ENCODE results near the gene CDH22.

DNA sequence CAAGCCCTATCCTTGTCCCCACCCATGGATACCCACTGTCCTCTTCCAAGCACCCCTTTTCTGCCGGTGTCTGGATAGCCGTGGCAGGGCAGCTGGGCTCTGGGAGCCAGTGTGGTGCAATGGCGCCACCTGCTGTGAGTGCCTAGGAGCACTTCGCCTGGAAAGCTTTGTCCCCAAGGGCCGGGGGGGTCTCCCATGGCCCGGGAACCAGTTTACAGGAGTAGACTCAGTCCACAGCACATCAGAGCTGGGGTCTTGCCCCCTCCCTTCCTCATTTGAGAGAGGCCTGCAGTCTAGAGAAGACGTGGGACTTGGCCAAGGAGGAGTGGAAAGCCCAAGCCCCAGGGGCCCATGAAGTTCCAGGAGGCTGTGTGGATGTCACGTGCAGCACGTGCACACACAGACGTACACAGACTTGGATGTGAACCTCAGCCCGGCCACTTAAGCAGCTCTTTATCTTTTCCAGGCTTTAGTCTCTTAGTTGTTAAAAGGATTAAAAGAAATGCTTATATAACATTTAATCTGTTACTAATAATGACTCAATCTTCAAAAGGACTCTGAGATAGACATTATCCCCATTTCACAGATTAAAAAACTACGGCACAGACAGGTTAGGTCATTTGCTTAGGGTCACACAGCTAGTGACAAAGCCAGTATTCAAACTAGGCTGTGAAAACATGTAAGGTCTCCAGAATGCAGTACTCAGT is 40.9 kb upstream of the CDH22 start:
- TF ChIP-seq, protein P1, sequence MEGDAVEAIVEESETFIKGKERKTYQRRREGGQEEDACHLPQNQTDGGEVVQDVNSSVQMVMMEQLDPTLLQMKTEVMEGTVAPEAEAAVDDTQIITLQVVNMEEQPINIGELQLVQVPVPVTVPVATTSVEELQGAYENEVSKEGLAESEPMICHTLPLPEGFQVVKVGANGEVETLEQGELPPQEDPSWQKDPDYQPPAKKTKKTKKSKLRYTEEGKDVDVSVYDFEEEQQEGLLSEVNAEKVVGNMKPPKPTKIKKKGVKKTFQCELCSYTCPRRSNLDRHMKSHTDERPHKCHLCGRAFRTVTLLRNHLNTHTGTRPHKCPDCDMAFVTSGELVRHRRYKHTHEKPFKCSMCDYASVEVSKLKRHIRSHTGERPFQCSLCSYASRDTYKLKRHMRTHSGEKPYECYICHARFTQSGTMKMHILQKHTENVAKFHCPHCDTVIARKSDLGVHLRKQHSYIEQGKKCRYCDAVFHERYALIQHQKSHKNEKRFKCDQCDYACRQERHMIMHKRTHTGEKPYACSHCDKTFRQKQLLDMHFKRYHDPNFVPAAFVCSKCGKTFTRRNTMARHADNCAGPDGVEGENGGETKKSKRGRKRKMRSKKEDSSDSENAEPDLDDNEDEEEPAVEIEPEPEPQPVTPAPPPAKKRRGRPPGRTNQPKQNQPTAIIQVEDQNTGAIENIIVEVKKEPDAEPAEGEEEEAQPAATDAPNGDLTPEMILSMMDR (IDR thresholded peaks at IDR 0.05 in 2 of 3, conservative IDR thresholded peaks at IDR 0.05 in 1 of 3; ENCODE audit: control insufficient read depth in 2 of 3, extremely low read depth in 1 of 3, insufficient read depth in 1 of 3, low read depth in 3 of 3, low read length in 3 of 3), result peak; percentile 74 to 83 (median 82)
- TF ChIP-seq, protein P2, sequence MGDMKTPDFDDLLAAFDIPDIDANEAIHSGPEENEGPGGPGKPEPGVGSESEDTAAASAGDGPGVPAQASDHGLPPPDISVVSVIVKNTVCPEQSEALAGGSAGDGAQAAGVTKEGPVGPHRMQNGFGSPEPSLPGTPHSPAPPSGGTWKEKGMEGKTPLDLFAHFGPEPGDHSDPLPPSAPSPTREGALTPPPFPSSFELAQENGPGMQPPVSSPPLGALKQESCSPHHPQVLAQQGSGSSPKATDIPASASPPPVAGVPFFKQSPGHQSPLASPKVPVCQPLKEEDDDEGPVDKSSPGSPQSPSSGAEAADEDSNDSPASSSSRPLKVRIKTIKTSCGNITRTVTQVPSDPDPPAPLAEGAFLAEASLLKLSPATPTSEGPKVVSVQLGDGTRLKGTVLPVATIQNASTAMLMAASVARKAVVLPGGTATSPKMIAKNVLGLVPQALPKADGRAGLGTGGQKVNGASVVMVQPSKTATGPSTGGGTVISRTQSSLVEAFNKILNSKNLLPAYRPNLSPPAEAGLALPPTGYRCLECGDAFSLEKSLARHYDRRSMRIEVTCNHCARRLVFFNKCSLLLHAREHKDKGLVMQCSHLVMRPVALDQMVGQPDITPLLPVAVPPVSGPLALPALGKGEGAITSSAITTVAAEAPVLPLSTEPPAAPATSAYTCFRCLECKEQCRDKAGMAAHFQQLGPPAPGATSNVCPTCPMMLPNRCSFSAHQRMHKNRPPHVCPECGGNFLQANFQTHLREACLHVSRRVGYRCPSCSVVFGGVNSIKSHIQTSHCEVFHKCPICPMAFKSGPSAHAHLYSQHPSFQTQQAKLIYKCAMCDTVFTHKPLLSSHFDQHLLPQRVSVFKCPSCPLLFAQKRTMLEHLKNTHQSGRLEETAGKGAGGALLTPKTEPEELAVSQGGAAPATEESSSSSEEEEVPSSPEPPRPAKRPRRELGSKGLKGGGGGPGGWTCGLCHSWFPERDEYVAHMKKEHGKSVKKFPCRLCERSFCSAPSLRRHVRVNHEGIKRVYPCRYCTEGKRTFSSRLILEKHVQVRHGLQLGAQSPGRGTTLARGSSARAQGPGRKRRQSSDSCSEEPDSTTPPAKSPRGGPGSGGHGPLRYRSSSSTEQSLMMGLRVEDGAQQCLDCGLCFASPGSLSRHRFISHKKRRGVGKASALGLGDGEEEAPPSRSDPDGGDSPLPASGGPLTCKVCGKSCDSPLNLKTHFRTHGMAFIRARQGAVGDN (IDR thresholded peaks at IDR 0.05), result no peak
- TF ChIP-seq BHLHE40 (IDR thresholded peaks at IDR 0.05; ENCODE audit: borderline replicate concordance in 1 of 2, low read depth in 2 of 2, low read length in 1 of 2) (peak in 1 of 2 experiments; percentile 80; a peak in 3 of 4 replicates), PAX8 (IDR thresholded peaks at IDR 0.05) (no peak), ESRRA (IDR thresholded peaks at IDR 0.05; ENCODE audit: low read length) (no peak), POLR2A (IDR thresholded peaks at IDR 0.05; ENCODE audit: low read depth, low read length) (peak; percentile 18; the same call in 1 of the 2 replicates), ZSCAN29 (IDR thresholded peaks at IDR 0.05) (no peak), TAF1 (IDR thresholded peaks at IDR 0.05; ENCODE audit: borderline replicate concordance, low read depth, low read length) (no peak), CHD1 (IDR thresholded peaks at IDR 0.05; ENCODE audit: low read depth, low read length) (no peak), EZH2 (IDR thresholded peaks at IDR 0.05; ENCODE audit: borderline replicate concordance, control insufficient read depth, low read depth, low read length) (no peak), POLR2AphosphoS5 (IDR thresholded peaks at IDR 0.05; ENCODE audit: low read length) (no peak), TCF12 (IDR thresholded peaks at IDR 0.05; ENCODE audit: low read depth, low read length) (0 out of 2 replicates have a peak, but pooled peaks have one; percentile 23)

Measured in GM12878 (cell line).